Measurements from ENCODE around the gene ZNF467.

ZNF467 gene

DNA sequence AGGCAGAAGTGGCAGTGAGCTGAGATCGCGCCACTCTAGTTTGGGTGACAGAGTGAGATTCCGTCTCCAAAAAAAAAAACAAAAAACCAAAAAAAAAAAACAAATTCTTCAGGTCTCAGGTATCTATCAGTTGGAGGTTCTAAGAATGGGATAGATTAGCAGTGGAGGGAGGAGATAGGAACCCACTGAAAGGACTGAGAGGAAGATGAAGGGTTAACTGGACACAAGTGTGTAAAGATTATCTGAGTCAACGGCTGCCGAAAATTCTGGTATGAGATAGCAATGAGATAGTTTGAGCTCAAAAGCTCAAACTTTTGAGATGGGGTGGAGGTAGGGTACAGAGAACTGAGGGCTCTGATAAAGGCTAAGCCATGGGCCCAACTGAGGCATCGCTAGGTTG, 12.8 kb downstream of the ZNF467 start:
- no peak overlapping the region for H3K4me3 ChIP-seq (ENCODE audit: low read length in 2 of 2)
- H3K9me3 ChIP-seq (replicated peaks in 1 of 2; ENCODE audit: control insufficient read depth in 2 of 2, insufficient read depth in 1 of 2, low read depth in 1 of 2, low read length in 2 of 2) = peaks cover 0 to 3% of the 10 kb centered on the region in 2 donors
- H3K9ac ChIP-seq (ENCODE audit: low read depth, low read length, poor library complexity) = no peak overlapping the region
- H3K36me3 ChIP-seq (replicated peaks in 1 of 2; ENCODE audit: control insufficient read depth in 2 of 2, insufficient read depth in 2 of 2, low read length in 2 of 2) = peaks cover 0 to 4% of the 10 kb centered on the region in 2 donors
- no peak overlapping the region for H3K14ac ChIP-seq (ENCODE audit: low read length)
- no peak overlapping the region for H3K18ac ChIP-seq (ENCODE audit: low read length)
- no CpG with 5 or more reads among the region's 6 CpGs for WGBS, 2 donors (ENCODE audit: extremely low coverage in 2 of 2, insufficient read length in 2 of 2, insufficient replicate concordance in 1 of 2)
- DNase-seq (ENCODE audit: low spot score) = no peak
- no peaks in the 10 kb centered on the region for H3K79me1 ChIP-seq (ENCODE audit: low read depth, low read length)
- no peak overlapping the region for H2BK15ac ChIP-seq (ENCODE audit: low read length)
- no peak overlapping the region for H2AK5ac ChIP-seq (ENCODE audit: low read depth, low read length)
- no peak overlapping the region for H3K4me2 ChIP-seq (ENCODE audit: insufficient read depth, low read length, poor library complexity, severe bottlenecking)
- H2BK12ac ChIP-seq (ENCODE audit: low read length) = no peak overlapping the region
- H2BK120ac ChIP-seq (ENCODE audit: low read depth, low read length) = no peak overlapping the region
- H3K4me1 ChIP-seq (ENCODE audit: control insufficient read depth in 2 of 2, insufficient read depth in 1 of 2, low read depth in 1 of 2, low read length in 2 of 2) = peaks cover 3 to 10% of the 10 kb centered on the region in 2 donors
- H3K4ac ChIP-seq (ENCODE audit: low read length) = no peak overlapping the region
- H2BK5ac ChIP-seq (ENCODE audit: low read length) = no peak overlapping the region
- H3K23ac ChIP-seq (ENCODE audit: low read depth, low read length, poor library complexity) = no peak overlapping the region
- no peak overlapping the region for H4K91ac ChIP-seq (ENCODE audit: low read depth, low read length, poor library complexity)
- H4K8ac ChIP-seq (ENCODE audit: low read depth, low read length) = no peak overlapping the region
- no peak overlapping the region for H2AFZ ChIP-seq (ENCODE audit: low read length)
- H3K27ac ChIP-seq (replicated peaks; ENCODE audit: low read length) = no peak overlapping the region
- H3K27me3 ChIP-seq (ENCODE audit: control insufficient read depth in 3 of 3, insufficient read depth in 3 of 3, low read depth in 1 of 3, low read length in 3 of 3) = peaks cover 21 to 38% (median 36%) of the 10 kb centered on the region in 3 experiments

DNA sequence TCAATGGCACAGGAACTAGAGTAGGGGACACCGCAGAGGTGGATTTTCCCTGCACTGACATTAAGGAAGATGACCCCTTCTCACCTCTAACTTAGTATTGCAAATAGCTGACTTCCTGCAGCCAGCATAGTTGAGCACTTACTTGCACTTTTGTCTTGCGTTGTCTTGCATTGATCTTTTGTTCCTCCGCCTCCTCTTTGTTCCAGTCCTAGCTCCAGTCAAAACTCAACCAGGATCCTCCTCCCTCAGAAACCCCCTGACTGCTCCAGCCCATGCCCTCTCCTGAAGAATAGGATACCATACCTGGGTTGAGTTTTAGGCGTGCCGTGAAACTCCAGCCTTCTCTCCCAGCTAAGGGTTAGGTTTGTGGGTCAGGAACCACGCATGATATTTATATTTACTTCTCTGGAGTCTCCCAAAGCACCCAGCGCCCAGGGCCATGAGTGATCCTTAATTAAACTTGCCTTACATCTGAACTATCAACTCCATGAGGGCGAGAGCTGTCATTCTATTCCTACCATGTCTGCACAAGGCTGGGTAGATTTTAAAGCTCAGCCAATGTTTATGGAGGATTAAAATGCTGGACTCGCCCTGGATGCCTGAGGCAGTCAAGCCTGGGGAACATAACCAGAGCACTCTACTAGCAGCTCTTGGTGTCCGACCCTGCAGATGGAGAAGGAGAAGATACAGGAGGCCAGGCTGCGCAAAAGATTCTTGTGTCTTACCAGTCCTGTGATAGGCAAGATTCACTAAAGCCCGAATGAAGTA, 14.1 kb downstream of the ZNF467 start:
- no peak overlapping the region for H3K14ac ChIP-seq (ENCODE audit: low read length)
- H4K91ac ChIP-seq (ENCODE audit: low read depth, low read length, poor library complexity) = no peak overlapping the region
- no peak overlapping the region for H3K4me2 ChIP-seq (ENCODE audit: insufficient read depth, low read length, poor library complexity, severe bottlenecking)
- peak overlapping the region; percentile 24 for H2AFZ ChIP-seq (ENCODE audit: low read length)
- no peak overlapping the region for H2BK12ac ChIP-seq (ENCODE audit: low read length)
- peaks cover 10 to 25% (median 23%) of the 10 kb centered on the region in 3 experiments for H3K27me3 ChIP-seq (ENCODE audit: control insufficient read depth in 3 of 3, insufficient read depth in 3 of 3, low read depth in 1 of 3, low read length in 3 of 3)
- no peak overlapping the region for H2BK15ac ChIP-seq (ENCODE audit: low read length)
- no peak overlapping the region for H3K18ac ChIP-seq (ENCODE audit: low read length)
- no peak overlapping the region for H4K8ac ChIP-seq (ENCODE audit: low read depth, low read length)
- H3K9me3 ChIP-seq (replicated peaks in 1 of 2; ENCODE audit: control insufficient read depth in 2 of 2, insufficient read depth in 1 of 2, low read depth in 1 of 2, low read length in 2 of 2) = no peaks in the 10 kb centered on the region
- H3K36me3 ChIP-seq (replicated peaks in 1 of 2; ENCODE audit: control insufficient read depth in 2 of 2, insufficient read depth in 2 of 2, low read length in 2 of 2) = no peaks in the 10 kb centered on the region
- H3K9ac ChIP-seq (ENCODE audit: low read depth, low read length, poor library complexity) = no peak overlapping the region
- H3K79me1 ChIP-seq (ENCODE audit: low read depth, low read length) = no peaks in the 10 kb centered on the region
- H3K4me3 ChIP-seq (ENCODE audit: low read length in 2 of 2) = no peak overlapping the region
- H2BK120ac ChIP-seq (ENCODE audit: low read depth, low read length) = no peak overlapping the region
- no peak overlapping the region for H2AK5ac ChIP-seq (ENCODE audit: low read depth, low read length)
- H3K27ac ChIP-seq (replicated peaks; ENCODE audit: low read length) = no peak overlapping the region
- peaks cover 3% of the 10 kb centered on the region in 2 donors for H3K4me1 ChIP-seq (ENCODE audit: control insufficient read depth in 2 of 2, insufficient read depth in 1 of 2, low read depth in 1 of 2, low read length in 2 of 2)
- no peak overlapping the region for H3K23ac ChIP-seq (ENCODE audit: low read depth, low read length, poor library complexity)
- H2BK5ac ChIP-seq (ENCODE audit: low read length) = no peak overlapping the region
- no CpG with 5 or more reads among the region's 12 CpGs for WGBS, 2 donors (ENCODE audit: extremely low coverage in 2 of 2, insufficient read length in 2 of 2, insufficient replicate concordance in 1 of 2)
- H3K4ac ChIP-seq (ENCODE audit: low read length) = no peak overlapping the region
- DNase-seq (ENCODE audit: low spot score) = no peak

DNA sequence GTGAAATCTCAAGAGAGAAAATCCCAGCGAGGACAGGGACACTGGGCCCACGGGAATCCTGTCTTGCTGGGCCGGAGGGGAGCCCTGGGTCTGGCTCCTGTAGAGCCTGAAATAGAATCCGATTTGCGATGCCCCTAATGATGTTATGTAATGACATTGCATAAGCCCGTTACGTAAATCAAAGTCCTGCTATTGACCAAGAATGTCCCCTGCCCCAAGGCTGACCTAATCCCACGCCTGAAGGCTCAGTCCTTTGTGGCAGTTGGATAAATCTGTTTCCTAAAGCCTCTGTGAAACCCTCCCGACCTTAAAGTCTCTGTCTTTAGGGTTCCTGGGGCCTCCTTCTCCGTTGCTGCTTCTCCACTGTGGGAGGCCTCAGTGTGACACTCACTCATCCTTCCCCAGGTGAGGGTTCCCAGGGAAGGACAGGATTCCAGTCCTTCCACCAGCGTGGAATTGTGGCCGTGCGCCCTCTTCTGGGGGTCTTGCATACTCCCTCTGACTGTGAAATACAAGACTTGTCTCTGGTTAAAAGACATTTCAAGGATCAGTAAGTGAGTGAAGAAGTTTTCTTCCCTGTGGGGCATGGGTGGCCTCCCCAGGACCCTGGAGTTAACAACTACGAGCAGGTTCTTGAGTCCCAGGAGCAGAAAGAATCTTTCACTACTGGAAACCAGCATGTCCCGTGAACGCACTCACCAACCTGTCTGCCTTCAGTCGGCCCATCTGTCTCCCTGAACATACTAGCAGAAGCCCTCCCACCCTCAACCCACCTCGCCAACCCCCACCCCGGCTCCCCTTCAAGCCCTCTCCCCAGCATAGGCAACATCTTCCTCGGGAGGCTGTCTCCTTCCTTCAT, 19.8 kb downstream of the ZNF467 start:
- peak overlapping the region; percentile 79 for H2AFZ ChIP-seq (ENCODE audit: low read length)
- DNase-seq (ENCODE audit: low spot score) = no peak
- no peak overlapping the region for H3K18ac ChIP-seq (ENCODE audit: low read length)
- H3K4ac ChIP-seq (ENCODE audit: low read length) = no peak overlapping the region
- no peak overlapping the region for H4K8ac ChIP-seq (ENCODE audit: low read depth, low read length)
- H2AK5ac ChIP-seq (ENCODE audit: low read depth, low read length) = no peak overlapping the region
- WGBS, 2 donors (ENCODE audit: extremely low coverage in 2 of 2, insufficient read length in 2 of 2, insufficient replicate concordance in 1 of 2) = no CpG with 5 or more reads among the region's 20 CpGs
- H3K9me3 ChIP-seq (replicated peaks in 1 of 2; ENCODE audit: control insufficient read depth in 2 of 2, insufficient read depth in 1 of 2, low read depth in 1 of 2, low read length in 2 of 2) = no peaks in the 10 kb centered on the region
- no peak overlapping the region for H4K91ac ChIP-seq (ENCODE audit: low read depth, low read length, poor library complexity)
- no peaks in the 10 kb centered on the region for H3K79me1 ChIP-seq (ENCODE audit: low read depth, low read length)
- H2BK12ac ChIP-seq (ENCODE audit: low read length) = no peak overlapping the region
- no peak overlapping the region for H3K4me3 ChIP-seq (ENCODE audit: low read length in 2 of 2)
- H3K4me1 ChIP-seq (ENCODE audit: control insufficient read depth in 2 of 2, insufficient read depth in 1 of 2, low read depth in 1 of 2, low read length in 2 of 2) = peaks cover 0 to 29% of the 10 kb centered on the region in 2 donors
- no peak overlapping the region for H3K27ac ChIP-seq (replicated peaks; ENCODE audit: low read length)
- H3K9ac ChIP-seq (ENCODE audit: low read depth, low read length, poor library complexity) = no peak overlapping the region
- no peak overlapping the region for H3K14ac ChIP-seq (ENCODE audit: low read length)
- no peak overlapping the region for H2BK120ac ChIP-seq (ENCODE audit: low read depth, low read length)
- H3K23ac ChIP-seq (ENCODE audit: low read depth, low read length, poor library complexity) = no peak overlapping the region
- no peak overlapping the region for H2BK5ac ChIP-seq (ENCODE audit: low read length)
- H3K27me3 ChIP-seq (ENCODE audit: control insufficient read depth in 3 of 3, insufficient read depth in 3 of 3, low read depth in 1 of 3, low read length in 3 of 3) = no peaks in the 10 kb centered on the region
- H3K36me3 ChIP-seq (replicated peaks in 1 of 2; ENCODE audit: control insufficient read depth in 2 of 2, insufficient read depth in 2 of 2, low read length in 2 of 2) = no peaks in the 10 kb centered on the region
- H3K4me2 ChIP-seq (ENCODE audit: insufficient read depth, low read length, poor library complexity, severe bottlenecking) = no peak overlapping the region
- no peak overlapping the region for H2BK15ac ChIP-seq (ENCODE audit: low read length)

- Histone ChIP-seq H3K14ac (ENCODE audit: low read length) (no peak overlapping the region), H2BK15ac (ENCODE audit: low read length) (peak overlapping the region; percentile 16), H3K79me1 (ENCODE audit: low read depth, low read length) (no peaks in the 10 kb centered on the region), H3K4me1 (ENCODE audit: control insufficient read depth in 2 of 2, insufficient read depth in 1 of 2, low read depth in 1 of 2, low read length in 2 of 2) (peaks cover 6 to 38% of the 10 kb centered on the region in 2 donors), H3K4ac (ENCODE audit: low read length) (no peak overlapping the region), H2BK120ac (ENCODE audit: low read depth, low read length) (no peak overlapping the region), H3K9ac (ENCODE audit: low read depth, low read length, poor library complexity) (no peak overlapping the region), H3K23ac (ENCODE audit: low read depth, low read length, poor library complexity) (no peak overlapping the region), H3K27me3 (ENCODE audit: control insufficient read depth in 3 of 3, insufficient read depth in 3 of 3, low read depth in 1 of 3, low read length in 3 of 3) (no peaks in the 10 kb centered on the region), H2AK5ac (ENCODE audit: low read depth, low read length) (no peak overlapping the region), H2AFZ (ENCODE audit: low read length) (no peak overlapping the region), H2BK12ac (ENCODE audit: low read length) (no peak overlapping the region), H3K36me3 (replicated peaks in 1 of 2; ENCODE audit: control insufficient read depth in 2 of 2, insufficient read depth in 2 of 2, low read length in 2 of 2) (no peaks in the 10 kb centered on the region), H3K27ac (replicated peaks; ENCODE audit: low read length) (no peak overlapping the region), H3K9me3 (replicated peaks in 1 of 2; ENCODE audit: control insufficient read depth in 2 of 2, insufficient read depth in 1 of 2, low read depth in 1 of 2, low read length in 2 of 2) (no peaks in the 10 kb centered on the region), H4K8ac (ENCODE audit: low read depth, low read length) (no peak overlapping the region), H3K18ac (ENCODE audit: low read length) (no peak overlapping the region), H3K4me3 (ENCODE audit: low read length in 2 of 2) (no peak overlapping the region), H4K91ac (ENCODE audit: low read depth, low read length, poor library complexity) (no peak overlapping the region), H2BK5ac (ENCODE audit: low read length) (no peak overlapping the region), H3K4me2 (ENCODE audit: insufficient read depth, low read length, poor library complexity, severe bottlenecking) (no peak overlapping the region)
- DNase-seq (ENCODE audit: low spot score) = no peak
- no CpG with 5 or more reads among the region's 5 CpGs for WGBS, 2 donors (ENCODE audit: extremely low coverage in 2 of 2, insufficient read length in 2 of 2, insufficient replicate concordance in 1 of 2)
These were observed 20.7 kb downstream of the ZNF467 start for GRCh38 chr7:149752646-149753045.
